Fibroblast of the aortic adventitia (primary cell): ENCODE data around the gene SNCB. TPM values are rescaled to one million over a fixed set of nuclear protein-coding genes. Genes with fewer than 3 reads are reported as not detected.

Experiments used
- DNase-seq: peaks from one replicate; pipeline ENCODE4 v3.0.0-alpha.2; 2010; ENCODE audit warnings: low read depth
- H3K4me3 ChIP-seq: 2 replicates; pipeline ENCODE4 v1.5.1; 2011; ENCODE audit warnings: low read depth, mild to moderate bottlenecking, control low read depth, low read length, moderate library complexity
- total RNA-seq: library from RNA; depleted of rRNA; stranded (reverse); fragments of >200 nt; gene quantifications from 2 replicates; pipeline ENCODE4 v1.2.3, GENCODE V29; 2012; ENCODE audit warnings: low replicate concordance
- TF ChIP-seq, protein P1 (sequence below): IDR thresholded peaks from 2 replicates; pipeline ENCODE4 v1.5.1; 2011; ENCODE audit warnings: mild to moderate bottlenecking, low read length, control low read depth, inconsistent platforms; ENCODE audit not compliant: insufficient read depth

The SNCB gene
- total RNA-seq, 1 donor: not detected

- no peak overlapping the region for H3K4me3 ChIP-seq
- TF ChIP-seq, protein P1, sequence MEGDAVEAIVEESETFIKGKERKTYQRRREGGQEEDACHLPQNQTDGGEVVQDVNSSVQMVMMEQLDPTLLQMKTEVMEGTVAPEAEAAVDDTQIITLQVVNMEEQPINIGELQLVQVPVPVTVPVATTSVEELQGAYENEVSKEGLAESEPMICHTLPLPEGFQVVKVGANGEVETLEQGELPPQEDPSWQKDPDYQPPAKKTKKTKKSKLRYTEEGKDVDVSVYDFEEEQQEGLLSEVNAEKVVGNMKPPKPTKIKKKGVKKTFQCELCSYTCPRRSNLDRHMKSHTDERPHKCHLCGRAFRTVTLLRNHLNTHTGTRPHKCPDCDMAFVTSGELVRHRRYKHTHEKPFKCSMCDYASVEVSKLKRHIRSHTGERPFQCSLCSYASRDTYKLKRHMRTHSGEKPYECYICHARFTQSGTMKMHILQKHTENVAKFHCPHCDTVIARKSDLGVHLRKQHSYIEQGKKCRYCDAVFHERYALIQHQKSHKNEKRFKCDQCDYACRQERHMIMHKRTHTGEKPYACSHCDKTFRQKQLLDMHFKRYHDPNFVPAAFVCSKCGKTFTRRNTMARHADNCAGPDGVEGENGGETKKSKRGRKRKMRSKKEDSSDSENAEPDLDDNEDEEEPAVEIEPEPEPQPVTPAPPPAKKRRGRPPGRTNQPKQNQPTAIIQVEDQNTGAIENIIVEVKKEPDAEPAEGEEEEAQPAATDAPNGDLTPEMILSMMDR: no peak
- peak; percentile 91 for DNase-seq
Measured at GRCh38 chr5:176611435-176611834, 18.9 kb downstream of the SNCB start.

- TF ChIP-seq, protein P1: no peak
- H3K4me3 ChIP-seq: peak overlapping the region; percentile 69
- no peak for DNase-seq
Measured at GRCh38 chr5:176610435-176610773, 19.9 kb downstream of the SNCB start.

DNA sequence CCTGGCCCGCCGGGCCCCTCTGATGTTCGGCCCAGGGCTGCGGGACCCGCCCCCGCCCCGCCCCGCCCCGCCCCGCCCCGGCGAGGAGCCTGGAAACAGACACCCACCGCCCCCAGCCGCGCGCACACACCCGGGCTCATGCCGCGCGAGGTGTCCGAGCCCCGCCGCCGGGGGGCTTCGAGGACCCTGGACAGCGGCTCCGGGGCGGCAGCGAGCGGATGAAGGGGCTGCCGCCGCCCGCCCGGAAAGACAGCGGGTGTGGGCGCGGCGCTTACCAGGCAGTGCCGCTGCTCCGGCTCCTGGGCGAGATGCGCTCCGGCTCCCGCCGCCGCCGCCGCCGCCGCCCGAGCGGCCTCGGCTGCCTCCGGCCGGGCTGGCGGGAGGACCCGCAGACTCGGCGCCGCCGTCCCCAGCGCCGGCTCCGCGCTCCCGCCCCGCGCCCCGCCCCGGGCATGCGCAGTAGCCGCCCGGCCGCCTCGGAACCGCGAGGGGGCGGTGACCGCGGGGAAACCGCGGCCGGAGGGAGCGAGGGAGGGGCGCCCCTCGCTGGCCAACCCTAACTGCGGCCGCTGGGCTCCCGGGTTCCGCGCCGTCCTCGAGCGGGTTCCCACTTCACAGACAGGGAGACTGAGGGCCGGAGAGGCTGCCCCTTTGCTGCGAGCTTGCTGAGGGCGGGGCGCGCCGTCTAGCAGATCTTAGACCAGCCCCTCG, 20.5 kb downstream of the SNCB start, which contains the start of gene GPRIN1:
TSS of gene GPRIN1 (minus strand) at position 433 of the 711 bp plus-strand sequence. CDS start 10,322 bp downstream, outside the sequence.
- DNase-seq: peak; percentile 34
- H3K4me3 ChIP-seq: peak within 1 kb of the TSS; percentile 69
- TF ChIP-seq, protein P1: peak; percentile 16

- no peak for DNase-seq
- TF ChIP-seq, protein P1: no peak
- peak overlapping the region; percentile 69 for H3K4me3 ChIP-seq
Measured at GRCh38 chr5:176608937-176609723, 21.2 kb downstream of the SNCB start.

DNA sequence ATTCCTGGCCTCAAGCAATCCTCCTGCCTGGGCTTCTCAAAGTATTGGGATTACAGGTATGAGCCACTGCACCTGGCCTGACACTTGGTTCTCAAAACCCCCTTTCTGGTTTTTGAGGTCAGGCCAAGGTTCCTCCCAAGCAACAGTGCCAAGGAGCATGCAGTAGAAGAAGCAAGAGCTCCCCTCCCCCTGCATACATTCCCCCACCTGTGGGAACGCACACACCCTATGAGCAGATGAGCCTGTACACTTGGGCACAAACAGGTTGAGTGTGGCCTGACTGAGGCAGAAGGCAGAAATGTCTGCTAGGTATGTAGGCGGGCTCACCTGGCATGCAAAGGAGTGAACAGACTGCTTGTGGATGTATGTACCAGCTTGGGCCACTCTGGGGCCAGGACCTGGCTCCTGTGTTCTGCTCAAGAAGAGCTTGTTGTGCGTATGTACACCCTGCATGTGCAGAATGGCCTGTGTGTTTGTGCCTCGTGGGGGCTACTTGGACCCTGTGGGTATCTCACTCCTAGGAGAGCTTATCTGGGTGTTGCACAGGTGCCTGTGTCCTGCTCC, 22.1 kb downstream of the SNCB start:
- no peak for DNase-seq
- TF ChIP-seq, protein P1: no peak
- no peak overlapping the region for H3K4me3 ChIP-seq

DNA sequence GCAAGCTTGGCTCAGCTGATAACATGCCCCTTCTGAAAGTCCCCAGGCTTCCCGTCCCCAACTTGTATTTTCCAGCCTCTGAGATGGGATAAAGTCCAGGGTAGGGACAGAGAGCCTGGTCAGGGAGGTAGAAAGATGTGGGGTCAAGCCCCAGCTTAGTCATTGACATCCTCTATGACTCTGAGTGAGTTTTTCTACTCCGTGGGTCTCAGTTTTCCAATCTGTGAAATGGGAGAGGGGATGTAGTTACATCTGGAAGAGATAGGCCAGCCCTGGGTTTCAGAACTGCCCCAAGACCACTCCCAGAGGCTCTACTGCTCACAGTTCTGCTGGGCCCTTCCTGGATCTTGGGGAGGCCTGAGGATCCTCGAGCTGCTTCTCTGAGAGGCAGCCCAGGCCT, 23.5 kb downstream of the SNCB start:
- no peak for DNase-seq
- TF ChIP-seq, protein P1: no peak

More for the DNA sequence above, 23.5 kb downstream of the SNCB start:
- H3K4me3 ChIP-seq: no peak overlapping the region
